HepG2 (cell line): ENCODE measurements around the gene SLC25A22. TPM values are rescaled to one million over a fixed set of nuclear protein-coding genes. Genes with fewer than 3 reads are reported as not detected.
A peak's percentile ranks its signal among the peaks of the same experiment; 100 is the strongest.

Source experiments
- ELF1 ChIP-seq: sonication (generic); formaldehyde crosslinking; IDR thresholded peaks from 2 replicates; pipeline ENCODE4 v1.4.0; 2020; ENCODE audit warnings: missing genetic modification reagents
- ELF4 ChIP-seq: sonication (generic); formaldehyde crosslinking; IDR thresholded peaks from 2 replicates; pipeline ENCODE4 v1.5.0; 2020; ENCODE audit warnings: missing genetic modification reagents, mild to moderate bottlenecking, moderate library complexity, borderline replicate concordance
- GATA4 ChIP-seq: sonication (generic); IDR thresholded peaks from 2 replicates; pipeline ENCODE4 v1.6.1; 2016; ENCODE audit warnings: antibody characterized with exemption, low read depth, borderline replicate concordance
- GATAD1 ChIP-seq: IDR thresholded peaks from 2 replicates; pipeline ENCODE4 v1.6.1; 2016; ENCODE audit warnings: missing genetic modification reagents, missing compliant biosample characterization
- PAX8 ChIP-seq: sonication (generic); formaldehyde crosslinking; IDR thresholded peaks from 2 replicates; pipeline ENCODE4 v1.8.0; 2022; ENCODE audit warnings: mild to moderate bottlenecking, missing genetic modification reagents, borderline replicate concordance
- SOX6 ChIP-seq, 2 experiments: fragments of 450-650 bp in 1 of 2; sonication (generic) in 1 of 2; formaldehyde crosslinking in 1 of 2; IDR thresholded peaks; 2 replicates each; pipeline versions ENCODE4 v1.4.0 to v1.6.1; 2017 to 2020; ENCODE audit warnings: antibody characterized with exemption in 1 of 2, mild to moderate bottlenecking in 1 of 2, missing genetic modification reagents in 1 of 2
- TBX2 ChIP-seq: sonication (generic); formaldehyde crosslinking; IDR thresholded peaks from 2 replicates; pipeline ENCODE4 v1.5.0; 2020; ENCODE audit warnings: missing genetic modification reagents, mild to moderate bottlenecking, borderline replicate concordance
- TEAD3 ChIP-seq: optimal IDR thresholded peaks from 2 replicates; pipeline ENCODE3; 2016; ENCODE audit warnings: borderline replicate concordance
- YEATS2 ChIP-seq: sonication (generic); formaldehyde crosslinking; IDR thresholded peaks from 2 replicates; pipeline ENCODE4 v1.4.0; 2020; ENCODE audit warnings: missing genetic modification reagents, borderline replicate concordance
- ZNF724P ChIP-seq: sonication (generic); formaldehyde crosslinking; IDR thresholded peaks from 2 replicates; pipeline ENCODE4 v1.8.0; 2022; ENCODE audit warnings: missing genetic modification reagents, borderline replicate concordance
- polyA plus RNA-seq, 8 experiments: library from polyadenylated mRNA; depleted of rRNA in 3 of 8; stranded (reverse) in 7 of 8; unstranded in 1 of 8; fragments of >200 nt; fragmentation: Illumina TruSeq in 4 of 8; extraction: Trizol in 4 of 8; gene quantifications; 2 replicates each; pipeline versions ENCODE4 v1.2.1 to v1.2.3, GENCODE V29; 2011 to 2016; ENCODE audit warnings: low read depth in 4 of 8, missing spikeins in 1 of 8, mixed read lengths in 1 of 8; ENCODE audit not compliant: insufficient read depth in 1 of 8
- total RNA-seq, 5 experiments: library from RNA; depleted of rRNA; stranded (reverse); fragments of >200 nt; fragmentation: Illumina TruSeq; extraction: Trizol; gene quantifications; 2 replicates each; pipeline ENCODE4 v1.2.3, GENCODE V29; 2016; ENCODE audit warnings: low read depth in 1 of 5
- TF ChIP-seq, protein P1 (sequence below), 2 experiments: fragments of 450-650 bp in 1 of 2; sonication (generic) in 1 of 2; formaldehyde crosslinking in 1 of 2; IDR thresholded peaks; 2 replicates each; pipeline versions ENCODE4 v1.6.1 to v1.8.0; 2016 to 2022; ENCODE audit warnings: antibody characterized with exemption in 1 of 2, mild to moderate bottlenecking in 1 of 2, missing genetic modification reagents in 1 of 2
- TF ChIP-seq, protein P2 (sequence below): sonication (generic); formaldehyde crosslinking; IDR thresholded peaks from 2 replicates; pipeline ENCODE4 v1.8.1; 2023; ENCODE audit warnings: missing genetic modification reagents, inconsistent platforms, borderline replicate concordance
- TF ChIP-seq, protein P3 (sequence below): sonication (generic); formaldehyde crosslinking; IDR thresholded peaks from 2 replicates; pipeline ENCODE4 v1.4.0; 2020; ENCODE audit warnings: missing genetic modification reagents

The SLC25A22 gene
- total and polyA plus RNA-seq, 2 of the 13 experiments (the other 11 are each of a cell fraction or from before 2014, with no cell fraction given) = 12.4 to 19.2 TPM

DNA sequence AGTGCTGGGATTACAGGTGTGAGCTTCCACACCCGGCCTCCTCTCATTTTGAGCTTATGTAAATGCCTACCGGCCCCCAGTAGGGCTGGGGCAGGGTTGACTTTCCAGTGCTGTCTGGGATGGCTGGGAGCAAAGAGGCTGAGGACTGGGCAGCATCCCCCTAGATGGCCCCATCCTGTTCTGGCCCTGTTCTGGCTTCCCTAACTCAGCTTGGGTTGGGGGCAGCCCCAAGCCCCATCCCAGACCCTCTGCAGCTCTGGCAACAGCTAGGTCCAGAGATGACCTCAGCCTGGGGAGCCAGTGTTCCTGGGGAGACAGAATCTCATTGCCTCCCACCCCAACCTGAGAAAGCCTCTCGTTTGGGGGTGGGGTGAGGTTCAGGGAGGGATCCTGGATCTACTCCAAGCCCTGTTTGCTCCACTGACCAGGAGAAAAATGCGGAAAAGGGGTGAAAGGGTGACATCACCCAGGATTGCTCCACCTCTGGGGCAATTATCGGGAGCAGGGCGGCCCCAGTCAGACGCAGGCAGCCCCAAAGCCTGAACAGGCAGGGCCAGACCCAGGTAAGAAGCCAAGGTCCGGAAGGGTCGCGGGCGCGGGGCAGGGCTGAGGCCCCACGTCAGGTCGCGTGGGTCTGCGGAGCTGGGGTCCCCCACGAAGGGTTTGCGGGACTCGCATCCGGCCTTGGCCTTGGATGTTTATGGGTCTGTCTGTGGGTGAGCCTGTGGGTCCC, 20.5 kb upstream of the SLC25A22 start, which contains the start of gene PNPLA2 (continued):
- TF ChIP-seq, protein P1, sequence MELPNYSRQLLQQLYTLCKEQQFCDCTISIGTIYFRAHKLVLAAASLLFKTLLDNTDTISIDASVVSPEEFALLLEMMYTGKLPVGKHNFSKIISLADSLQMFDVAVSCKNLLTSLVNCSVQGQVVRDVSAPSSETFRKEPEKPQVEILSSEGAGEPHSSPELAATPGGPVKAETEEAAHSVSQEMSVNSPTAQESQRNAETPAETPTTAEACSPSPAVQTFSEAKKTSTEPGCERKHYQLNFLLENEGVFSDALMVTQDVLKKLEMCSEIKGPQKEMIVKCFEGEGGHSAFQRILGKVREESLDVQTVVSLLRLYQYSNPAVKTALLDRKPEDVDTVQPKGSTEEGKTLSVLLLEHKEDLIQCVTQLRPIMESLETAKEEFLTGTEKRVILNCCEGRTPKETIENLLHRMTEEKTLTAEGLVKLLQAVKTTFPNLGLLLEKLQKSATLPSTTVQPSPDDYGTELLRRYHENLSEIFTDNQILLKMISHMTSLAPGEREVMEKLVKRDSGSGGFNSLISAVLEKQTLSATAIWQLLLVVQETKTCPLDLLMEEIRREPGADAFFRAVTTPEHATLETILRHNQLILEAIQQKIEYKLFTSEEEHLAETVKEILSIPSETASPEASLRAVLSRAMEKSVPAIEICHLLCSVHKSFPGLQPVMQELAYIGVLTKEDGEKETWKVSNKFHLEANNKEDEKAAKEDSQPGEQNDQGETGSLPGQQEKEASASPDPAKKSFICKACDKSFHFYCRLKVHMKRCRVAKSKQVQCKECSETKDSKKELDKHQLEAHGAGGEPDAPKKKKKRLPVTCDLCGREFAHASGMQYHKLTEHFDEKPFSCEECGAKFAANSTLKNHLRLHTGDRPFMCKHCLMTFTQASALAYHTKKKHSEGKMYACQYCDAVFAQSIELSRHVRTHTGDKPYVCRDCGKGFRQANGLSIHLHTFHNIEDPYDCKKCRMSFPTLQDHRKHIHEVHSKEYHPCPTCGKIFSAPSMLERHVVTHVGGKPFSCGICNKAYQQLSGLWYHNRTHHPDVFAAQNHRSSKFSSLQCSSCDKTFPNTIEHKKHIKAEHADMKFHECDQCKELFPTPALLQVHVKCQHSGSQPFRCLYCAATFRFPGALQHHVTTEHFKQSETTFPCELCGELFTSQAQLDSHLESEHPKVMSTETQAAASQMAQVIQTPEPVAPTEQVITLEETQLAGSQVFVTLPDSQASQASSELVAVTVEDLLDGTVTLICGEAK (IDR thresholded peaks at IDR 0.05) = no peak
- TF ChIP-seq, protein P1 (CRISPR knock-in tag; IDR thresholded peaks at IDR 0.05) = peak; percentile 73
- TF ChIP-seq, protein P2, sequence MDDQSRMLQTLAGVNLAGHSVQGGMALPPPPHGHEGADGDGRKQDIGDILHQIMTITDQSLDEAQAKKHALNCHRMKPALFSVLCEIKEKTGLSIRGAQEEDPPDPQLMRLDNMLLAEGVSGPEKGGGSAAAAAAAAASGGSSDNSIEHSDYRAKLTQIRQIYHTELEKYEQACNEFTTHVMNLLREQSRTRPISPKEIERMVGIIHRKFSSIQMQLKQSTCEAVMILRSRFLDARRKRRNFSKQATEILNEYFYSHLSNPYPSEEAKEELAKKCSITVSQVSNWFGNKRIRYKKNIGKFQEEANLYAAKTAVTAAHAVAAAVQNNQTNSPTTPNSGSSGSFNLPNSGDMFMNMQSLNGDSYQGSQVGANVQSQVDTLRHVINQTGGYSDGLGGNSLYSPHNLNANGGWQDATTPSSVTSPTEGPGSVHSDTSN (CRISPR knock-in tag) = no peak
- TF ChIP-seq SOX6 (IDR thresholded peaks at IDR 0.05) (no peak), SOX6 (CRISPR knock-in tag; IDR thresholded peaks at IDR 0.05) (0 out of 2 replicates have a peak, but pooled peaks have one; percentile 18), ELF4 (CRISPR knock-in tag) (peak; percentile 66; the same call in 1 of the 2 replicates), TEAD3 (peak; percentile 62), TBX2 (peak; percentile 70), ZNF724P (CRISPR knock-in tag) (no peak), PAX8 (no peak), ELF1 (CRISPR knock-in tag) (peak; percentile 80), YEATS2 (CRISPR knock-in tag) (peak; percentile 29; the same call in 1 of the 2 replicates), GATAD1 (CRISPR knock-in tag) (0 out of 2 replicates have a peak, but pooled peaks have one; percentile 13), GATA4 (0 out of 2 replicates have a peak, but pooled peaks have one; percentile 27)
- TF ChIP-seq, protein P3, sequence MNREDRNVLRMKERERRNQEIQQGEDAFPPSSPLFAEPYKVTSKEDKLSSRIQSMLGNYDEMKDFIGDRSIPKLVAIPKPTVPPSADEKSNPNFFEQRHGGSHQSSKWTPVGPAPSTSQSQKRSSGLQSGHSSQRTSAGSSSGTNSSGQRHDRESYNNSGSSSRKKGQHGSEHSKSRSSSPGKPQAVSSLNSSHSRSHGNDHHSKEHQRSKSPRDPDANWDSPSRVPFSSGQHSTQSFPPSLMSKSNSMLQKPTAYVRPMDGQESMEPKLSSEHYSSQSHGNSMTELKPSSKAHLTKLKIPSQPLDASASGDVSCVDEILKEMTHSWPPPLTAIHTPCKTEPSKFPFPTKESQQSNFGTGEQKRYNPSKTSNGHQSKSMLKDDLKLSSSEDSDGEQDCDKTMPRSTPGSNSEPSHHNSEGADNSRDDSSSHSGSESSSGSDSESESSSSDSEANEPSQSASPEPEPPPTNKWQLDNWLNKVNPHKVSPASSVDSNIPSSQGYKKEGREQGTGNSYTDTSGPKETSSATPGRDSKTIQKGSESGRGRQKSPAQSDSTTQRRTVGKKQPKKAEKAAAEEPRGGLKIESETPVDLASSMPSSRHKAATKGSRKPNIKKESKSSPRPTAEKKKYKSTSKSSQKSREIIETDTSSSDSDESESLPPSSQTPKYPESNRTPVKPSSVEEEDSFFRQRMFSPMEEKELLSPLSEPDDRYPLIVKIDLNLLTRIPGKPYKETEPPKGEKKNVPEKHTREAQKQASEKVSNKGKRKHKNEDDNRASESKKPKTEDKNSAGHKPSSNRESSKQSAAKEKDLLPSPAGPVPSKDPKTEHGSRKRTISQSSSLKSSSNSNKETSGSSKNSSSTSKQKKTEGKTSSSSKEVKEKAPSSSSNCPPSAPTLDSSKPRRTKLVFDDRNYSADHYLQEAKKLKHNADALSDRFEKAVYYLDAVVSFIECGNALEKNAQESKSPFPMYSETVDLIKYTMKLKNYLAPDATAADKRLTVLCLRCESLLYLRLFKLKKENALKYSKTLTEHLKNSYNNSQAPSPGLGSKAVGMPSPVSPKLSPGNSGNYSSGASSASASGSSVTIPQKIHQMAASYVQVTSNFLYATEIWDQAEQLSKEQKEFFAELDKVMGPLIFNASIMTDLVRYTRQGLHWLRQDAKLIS (CRISPR knock-in tag) = 0 out of 2 replicates have a peak, but pooled peaks have one; percentile 37
